HG03342 (cell line): ENCODE results near the gene ACLY.
"Not testable (repeated sequence)": the region's sequence is repeated elsewhere in the genome, so short reads cannot be mapped to it uniquely, and the experiment has no call there.

ENCODE experiments used
- ATAC-seq: cut with Tn5 transposase; IDR thresholded peaks from one replicate; pipeline ENCODE4 v1.9.1; 2021; ENCODE audit warnings: mild to moderate bottlenecking, moderate library complexity; ENCODE audit not compliant: unreplicated experiment

Gene ACLY

DNA sequence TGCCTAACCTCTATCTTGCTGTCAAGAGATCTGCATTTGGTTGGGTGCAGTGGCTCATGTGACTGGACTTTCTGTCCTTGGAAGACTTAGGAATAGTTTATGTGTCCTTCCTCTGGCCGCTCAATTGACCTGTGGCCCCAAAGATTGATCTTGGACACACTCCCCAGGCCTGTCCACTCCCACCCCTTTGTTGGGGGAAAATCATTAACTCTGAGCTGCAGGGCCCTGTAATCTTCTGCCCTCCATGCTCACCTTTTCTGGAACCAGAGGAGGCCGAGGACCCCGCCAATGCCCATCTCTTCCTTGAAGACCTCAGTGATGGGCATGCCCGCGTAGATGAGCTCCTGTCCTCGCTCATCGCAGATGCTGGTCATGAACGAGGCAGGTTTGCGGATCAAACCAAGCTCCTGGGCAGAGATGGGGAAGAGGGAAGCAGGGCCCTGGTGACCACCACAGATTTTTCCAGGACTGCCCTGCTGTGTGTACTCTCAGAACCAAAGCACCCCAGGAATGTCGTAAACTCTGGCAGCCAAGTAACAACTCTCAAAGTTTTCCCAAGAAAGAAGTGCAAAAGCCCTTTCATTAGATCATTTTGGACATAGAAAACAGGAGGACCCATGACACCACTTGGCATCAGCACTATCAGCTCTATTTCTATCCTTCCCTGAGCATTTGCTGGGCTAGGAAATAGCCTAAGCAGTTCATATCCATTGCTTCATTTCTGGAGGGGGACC, 45.0 kb downstream of the ACLY start:
- ATAC-seq, result no peak

DNA sequence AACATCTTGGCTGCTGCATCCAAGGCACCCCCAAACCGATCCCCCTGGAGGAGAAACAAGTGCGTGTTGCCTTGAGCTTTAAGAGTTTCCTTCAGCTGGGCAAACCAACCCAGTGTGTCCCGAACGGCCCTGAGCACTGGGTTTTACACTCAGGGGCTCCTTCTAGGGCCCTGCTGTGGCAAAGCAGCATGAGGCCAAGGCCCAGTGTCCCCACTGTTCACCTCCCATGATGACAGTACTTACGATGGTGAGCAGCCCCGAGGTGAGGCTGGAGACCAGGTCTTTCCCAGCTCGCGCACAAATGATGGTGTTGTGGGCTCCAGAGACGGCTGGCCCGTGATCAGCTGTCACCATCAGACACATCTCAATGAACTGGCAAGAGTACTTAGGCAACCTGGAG, 47.0 kb downstream of the ACLY start:
- no peak for ATAC-seq

DNA sequence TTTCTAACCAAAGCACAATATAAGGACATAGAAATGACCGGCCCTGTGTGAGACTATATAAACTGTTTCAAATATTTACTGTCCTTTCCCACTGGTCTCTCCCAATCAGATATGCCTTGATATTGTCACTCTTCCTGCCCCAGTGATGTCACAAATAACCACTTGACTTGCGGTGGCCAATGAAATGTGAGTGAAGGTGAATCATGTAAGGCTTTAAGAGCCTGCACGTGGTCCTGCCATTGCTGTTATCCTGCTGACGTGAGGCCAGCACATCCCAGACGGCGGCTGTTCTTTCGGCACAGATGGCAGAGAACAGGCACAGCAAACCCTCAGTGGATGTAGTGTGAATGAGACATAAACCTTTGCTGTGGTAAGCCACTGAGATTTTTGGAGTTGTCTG, 48.1 kb downstream of the ACLY start:
- ATAC-seq, result no peak

DNA sequence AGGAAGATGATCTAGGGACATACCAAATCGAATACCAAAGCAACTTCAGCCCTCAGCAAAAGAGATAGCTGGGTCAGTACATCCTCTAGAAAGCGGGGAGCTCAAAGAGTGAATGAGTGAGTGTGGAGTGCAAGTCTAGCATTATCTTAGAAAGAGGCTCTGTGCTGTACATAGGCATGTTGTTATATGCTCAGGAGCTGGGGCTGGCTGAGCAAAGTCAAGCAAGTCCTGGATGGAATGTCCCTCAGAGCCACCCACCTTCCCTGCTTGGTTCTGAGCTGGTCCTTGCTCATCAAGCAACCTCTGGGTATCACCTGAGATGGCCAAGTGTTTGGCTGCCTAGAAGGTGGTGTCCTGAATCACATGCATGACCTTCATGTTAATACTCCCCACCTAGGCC, 48.7 kb downstream of the ACLY start:
- ATAC-seq, result no peak

DNA sequence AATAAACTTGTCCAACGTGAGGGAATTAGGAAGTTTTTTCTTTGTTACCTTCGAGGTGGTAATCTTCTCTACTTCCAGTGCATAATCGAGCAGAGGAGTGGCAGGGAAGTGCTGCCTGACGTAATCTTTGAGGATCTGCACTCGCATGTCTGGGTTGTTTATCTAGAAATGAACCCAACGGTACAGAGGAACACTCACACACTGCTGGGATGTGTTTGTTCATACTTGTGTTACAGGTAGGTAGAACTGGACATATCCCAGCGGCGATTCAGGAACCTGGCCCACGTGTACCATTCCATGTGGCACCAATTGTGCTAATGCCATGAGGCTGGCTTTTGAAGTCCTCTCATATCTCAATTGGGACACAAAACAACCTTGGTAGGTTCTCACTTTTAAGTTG, 49.3 kb downstream of the ACLY start:
- ATAC-seq, result no peak

DNA sequence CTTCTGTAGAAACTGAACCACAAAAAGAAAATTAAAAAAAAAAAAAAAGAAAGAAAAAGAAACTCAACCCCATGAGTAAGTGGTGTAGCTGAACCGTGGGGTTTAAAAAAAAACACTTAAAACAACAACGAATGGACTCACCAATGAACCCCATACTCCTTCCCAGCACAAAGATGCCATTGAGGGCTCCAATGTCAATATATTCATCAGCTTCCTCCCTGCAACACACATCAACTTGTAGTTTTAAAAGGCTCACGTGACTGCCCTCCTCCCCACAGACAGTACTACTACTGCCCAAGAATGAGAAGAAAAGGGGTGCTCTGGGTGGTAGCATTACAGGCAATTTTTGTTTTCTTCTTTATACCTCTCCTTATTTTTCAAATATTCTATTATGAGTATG, 50.2 kb downstream of the ACLY start:
- ATAC-seq, result no peak

DNA sequence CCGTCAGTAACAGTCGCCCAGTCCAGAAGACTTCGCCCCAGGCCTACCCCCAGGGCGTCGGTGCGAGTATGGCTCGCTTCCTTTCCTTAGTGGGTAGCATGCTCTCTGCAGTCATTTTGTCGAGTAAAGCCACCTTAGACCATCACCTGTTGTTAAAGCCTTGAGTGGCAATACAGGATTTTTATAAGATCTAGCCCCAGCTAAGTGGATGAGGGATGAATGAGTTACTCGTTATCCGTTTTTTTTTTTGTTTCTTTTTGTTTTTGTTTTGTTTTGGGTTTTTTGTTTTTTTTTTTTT, 53.2 kb downstream of the ACLY start:
- no peak for ATAC-seq

DNA sequence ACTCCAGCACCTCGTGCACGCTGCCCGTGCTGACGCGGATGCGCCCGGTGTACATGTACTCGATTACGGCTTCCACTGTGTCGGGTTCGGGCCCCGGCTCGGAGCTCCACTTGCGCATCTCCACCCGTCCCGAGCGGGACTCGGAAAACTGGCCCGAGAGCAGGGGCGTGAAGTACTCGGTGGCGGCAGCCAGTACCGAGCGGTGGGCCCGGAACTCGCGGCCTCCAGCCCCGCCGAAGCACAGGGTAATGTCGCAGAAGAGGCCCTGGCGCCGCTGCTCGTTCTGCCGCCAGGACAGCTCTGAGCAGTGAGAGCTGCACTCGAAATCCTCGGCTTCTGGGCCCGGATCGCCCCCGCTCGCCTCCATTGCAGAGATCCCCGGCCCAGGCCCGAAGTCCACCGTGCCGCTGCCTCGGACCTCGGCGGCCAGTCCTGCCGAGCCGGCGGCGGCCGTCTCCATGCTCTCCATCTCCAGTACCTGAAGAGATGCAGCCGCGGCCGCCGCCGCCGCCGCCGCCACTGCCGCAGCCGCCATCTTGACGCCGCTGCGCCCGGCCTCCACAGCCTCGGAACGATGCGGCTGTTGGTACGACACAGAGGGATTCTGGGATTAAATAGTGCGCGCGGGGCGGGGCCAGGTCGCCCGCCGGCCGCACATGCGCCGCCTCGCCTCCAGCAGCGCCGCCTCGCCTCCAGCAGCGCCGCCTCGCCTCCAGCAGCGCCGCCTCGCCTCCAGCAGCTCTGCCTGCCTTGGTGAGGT, 53.7 kb downstream of the ACLY start, which contains the start of gene KLHL11:
TSS of gene KLHL11 (minus strand) at position 588 of the 760 bp plus-strand sequence. CDS start at position 535, 53 bp downstream.
- ATAC-seq, result peak; percentile 84

DNA sequence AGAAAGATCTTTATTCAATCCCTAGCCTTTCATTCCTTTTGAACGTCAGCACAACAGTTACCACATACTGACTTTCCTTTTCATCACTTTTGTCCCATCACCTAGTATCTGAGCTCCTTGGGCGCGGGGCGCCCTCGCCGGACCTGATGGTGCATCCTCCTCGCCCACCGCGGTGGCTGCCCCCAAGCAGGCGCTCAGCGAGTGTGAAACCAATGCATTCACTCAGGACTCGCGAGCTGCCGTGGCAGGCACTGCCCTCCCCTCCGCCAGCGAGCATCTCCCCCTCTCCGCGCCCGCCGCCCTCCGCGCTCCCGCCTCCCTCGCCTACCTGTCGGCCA, 54.3 kb downstream of the ACLY start:
- no peak for ATAC-seq

DNA sequence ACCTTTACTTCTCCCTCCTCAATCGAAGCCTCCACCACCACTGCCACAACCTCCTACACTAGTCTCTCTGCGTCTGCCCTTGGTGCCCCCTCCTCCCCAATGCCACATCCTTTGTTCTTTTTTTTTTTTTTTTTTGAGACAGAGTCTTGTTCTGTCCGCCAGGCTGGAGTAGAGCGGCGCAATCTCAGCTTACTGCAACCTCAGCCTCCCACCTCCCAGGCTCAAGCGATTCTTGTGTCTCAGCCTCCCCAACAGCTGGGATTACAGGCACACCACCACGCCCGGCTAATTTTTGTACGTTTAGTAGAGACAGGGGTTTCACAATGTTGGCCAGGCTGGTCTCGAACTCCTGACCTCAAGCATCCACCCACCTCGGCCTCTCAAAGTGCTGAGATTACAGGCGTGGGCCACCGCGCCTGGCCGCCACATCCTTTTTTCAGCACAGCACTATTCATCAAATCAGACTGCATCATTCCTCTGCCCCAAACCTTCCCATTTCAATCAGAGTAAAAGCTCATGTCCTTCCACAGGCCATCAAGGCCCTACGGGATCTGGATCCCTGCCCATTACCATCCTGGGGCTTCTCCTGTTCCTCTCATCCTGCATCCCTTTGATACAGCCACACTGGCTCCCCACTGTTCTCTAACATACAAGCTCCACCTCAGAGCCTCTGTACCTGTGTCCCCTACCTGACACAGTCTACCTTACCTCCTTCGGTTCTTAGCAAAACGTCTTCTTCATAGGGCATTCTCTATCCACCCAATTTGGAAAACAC, 55.5 kb downstream of the ACLY start:
- no peak for ATAC-seq

DNA sequence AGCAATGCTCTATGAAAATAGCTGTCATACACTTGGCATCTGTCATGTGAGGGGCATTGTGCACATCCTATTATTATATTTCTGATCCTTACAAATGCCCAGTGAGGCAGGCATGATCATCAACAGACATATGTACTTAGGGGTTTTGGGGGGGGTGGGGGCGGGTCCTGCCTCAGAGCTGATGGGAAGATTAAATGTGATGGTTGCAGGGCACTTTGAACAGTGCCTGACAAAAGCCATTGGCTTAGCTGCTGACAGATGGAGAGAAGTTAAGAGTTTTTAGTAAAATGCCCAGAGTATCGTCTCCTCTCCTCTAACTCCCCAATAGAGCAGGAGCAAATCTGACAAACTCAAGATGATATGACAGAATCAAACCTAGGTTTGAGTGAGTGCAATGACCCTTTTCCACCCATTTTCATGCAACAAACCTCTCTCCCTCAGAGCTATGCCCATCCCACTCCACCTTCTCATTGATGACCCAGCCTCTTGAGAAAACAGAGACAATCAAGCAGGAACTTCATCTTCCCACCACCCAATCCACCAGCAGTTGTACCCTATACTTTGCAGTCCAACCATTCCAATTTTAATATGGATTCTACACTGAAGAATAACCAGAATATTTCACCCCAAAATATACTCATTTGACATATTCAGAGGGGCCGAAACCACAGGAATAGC, 58.4 kb downstream of the ACLY start:
- ATAC-seq, result no peak

DNA sequence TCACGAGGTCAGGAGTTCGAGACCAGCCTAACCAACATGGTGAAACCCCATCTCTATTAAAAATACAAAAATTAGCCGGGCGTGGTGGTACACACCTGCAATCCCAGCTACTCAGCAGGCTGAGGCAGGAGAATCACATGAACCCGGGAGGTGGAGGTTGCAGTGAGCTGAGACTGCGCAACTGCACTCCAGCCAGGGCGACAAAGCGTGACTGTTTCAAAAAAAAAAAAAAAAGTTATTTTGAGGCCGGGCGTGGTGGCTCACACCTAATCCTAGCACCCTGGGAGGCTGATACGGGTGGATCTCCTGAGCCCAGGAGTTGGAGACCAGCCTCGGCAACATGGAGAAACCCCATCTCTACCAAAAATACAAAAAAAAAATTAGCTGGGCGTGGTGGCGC, 67.4 kb downstream of the ACLY start:
- not testable (repeated sequence) for ATAC-seq

DNA sequence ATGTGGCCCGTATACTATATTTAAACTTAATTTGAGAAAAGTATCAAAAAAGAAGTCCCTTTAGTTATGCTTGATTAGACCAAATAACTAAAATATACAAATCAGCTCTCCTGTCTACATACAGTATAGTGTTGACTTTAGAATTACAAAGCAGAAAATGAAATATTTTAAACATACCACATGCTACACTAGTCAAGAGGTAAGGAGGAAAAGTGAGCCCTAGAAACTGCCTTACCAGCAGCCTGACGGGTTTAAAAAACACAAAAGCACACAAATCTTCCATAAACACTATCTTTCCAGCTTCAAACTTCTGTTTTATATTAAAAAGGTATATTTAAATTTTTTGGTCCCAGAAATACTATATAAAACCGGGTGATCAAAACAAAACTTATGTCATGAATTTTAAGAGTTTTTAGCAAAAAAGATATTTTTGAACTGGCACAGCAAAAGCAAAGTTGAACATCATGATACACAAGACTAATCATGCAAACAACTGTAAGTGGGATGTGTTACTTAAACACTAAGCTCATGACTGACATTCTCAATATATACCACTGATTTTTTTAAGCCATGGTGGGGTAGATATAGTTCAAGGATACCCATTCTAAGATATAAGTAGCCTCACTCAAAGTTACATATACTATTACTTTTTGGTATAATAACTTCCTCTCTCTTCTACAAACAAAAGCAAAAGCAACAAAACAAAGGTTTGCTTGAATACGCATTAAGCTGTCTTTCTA, 69.3 kb downstream of the ACLY start:
- ATAC-seq, result no peak

DNA sequence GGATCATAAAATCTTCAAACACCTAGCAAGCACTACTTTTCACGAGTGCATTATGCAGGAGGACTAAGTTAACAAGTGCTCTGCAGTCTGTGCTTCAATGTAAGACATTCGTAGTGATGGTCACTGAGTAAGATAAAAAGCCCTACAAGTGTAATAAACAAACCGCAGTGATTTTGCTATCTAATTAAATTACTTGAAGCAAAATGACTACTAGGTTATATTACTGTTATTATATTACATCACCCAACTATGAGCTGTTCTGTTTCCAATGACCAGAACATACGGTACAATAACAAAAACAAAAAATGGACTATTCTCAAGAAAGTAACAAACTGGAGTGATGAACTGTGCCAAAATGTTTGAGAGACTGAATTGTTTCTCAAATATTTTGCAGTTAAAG, 70.0 kb downstream of the ACLY start:
- ATAC-seq, result no peak

DNA sequence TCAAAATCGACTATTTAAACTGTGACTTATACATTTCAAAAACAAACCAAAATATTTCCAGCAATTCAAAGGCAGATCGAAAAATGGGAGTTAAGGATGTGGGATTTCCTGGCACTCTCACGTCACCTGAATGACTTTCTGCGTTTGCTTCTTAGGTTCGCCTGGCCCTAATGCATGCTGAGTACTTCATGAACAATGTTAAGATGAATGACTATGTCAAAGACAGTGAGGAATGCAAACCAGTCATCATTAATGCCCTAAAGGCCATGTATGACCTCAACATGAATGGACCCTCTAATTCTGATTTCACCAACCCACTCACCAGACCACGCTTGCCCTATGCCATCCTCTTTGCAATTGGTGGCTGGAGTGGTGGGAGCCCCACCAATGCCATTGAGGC, 73.8 kb downstream of the ACLY start:
- ATAC-seq, result no peak

DNA sequence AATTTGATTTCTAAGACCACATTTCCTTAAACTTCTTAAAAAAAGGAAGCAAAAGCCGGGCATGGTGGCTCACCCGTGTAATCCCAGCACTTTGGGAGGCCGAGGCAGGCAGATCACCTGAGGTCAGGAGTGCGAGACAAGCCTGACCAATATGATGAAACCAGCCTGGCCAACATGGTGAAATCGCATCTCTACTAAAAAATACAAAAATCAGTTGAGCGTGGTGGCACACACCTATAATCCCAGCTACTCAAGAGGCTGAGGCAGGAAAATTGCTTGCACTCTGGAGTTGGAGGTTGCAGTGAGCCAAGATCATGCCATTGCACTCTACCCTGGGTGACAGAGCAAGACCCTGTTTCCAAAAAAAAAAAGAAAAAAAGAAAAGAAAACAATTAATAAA, 78.0 kb downstream of the ACLY start:
- ATAC-seq, result not testable (repeated sequence)

DNA sequence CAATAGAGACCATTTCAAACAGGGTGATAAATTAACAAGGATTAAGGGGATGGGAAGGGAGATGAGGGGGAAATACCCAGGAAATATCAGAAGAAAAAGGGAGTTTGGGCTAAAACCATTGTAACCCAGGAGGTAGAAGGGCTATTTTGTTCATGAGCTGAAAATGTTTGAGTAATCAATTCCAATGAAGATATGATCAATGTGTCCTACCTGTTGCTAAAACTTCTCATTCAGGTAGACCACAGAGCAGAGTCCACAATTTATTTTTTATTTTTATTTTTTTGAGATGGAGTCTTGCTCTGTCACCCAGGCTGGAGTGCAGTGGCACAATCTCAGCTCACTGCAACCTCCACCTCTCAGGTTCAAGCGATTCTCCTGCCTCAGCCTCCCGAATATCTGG, 79.3 kb downstream of the ACLY start:
- ATAC-seq, result not testable (repeated sequence)

DNA sequence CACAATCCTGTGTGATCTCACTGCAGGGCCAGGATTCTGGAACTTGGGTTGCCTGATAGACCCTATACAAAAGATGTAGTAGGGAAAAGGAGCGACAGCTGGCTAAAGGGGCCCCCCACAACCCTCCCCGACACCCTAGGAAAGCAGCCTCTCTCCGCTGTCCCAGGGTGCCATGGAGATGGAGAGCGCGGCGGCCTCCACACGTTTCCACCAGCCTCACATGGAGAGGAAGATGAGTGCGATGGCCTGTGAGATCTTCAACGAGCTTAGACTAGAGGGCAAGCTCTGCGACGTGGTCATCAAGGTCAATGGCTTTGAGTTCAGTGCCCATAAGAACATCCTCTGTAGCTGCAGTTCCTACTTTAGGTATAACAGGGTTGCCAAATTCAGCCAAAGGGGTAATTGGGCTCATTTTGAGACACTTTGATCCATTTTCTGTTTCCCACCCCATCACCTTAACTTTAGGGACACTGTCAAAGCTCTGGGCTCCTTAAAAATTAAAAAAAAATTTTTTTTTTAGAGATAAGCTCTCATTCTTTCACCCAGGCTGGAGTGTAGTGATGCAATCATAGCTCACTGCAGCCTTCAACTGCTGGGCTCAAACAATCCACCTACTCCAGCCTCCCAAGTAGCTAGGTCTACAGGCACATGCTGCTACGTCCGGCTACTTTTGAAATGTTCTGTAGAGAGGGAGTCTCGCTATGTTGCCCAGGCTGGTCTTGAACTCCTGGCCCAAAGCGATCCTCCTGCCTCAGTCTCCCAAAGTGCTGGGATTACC, 80.8 kb downstream of the ACLY start, which contains the start of gene KLHL10:
TSS of gene KLHL10 (plus strand) at position 65 of the 778 bp plus-strand sequence. CDS start at position 173, 108 bp downstream.
- ATAC-seq, result no peak

DNA sequence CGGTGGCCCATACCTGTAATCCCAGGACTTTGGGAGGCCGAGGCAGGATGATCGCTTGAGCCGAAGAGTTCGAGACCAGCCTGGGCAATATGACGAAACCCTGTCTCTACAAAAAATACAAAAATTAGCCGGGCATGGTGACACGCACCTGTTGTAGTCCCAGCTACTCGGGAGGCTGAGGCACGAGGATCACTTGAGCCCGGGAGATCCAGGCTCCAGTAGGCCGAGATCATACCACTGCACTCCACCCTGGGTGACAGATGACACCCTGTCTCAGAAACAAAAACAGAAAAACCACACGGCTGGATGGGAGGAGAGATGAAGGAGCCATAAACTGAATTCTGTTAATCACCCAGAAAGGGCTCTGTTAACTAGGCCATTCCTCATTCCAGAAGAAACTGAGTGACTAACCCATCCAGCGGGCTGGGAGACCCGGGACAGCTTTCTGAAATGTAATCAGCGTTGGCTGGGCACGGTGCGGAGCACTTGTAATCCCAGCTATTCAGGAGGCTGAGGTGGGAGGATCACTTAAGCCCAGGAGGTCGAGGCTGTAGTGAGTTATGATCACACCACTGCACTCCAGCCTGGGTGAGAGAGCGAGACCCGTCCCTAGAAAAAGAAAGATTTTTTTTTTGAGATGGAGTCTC, 82.1 kb downstream of the ACLY start:
- no peak for ATAC-seq
